ENCODE results near the gene NXPH3. TPM values are rescaled to one million over a fixed set of nuclear protein-coding genes. Genes with fewer than 3 reads are reported as not detected.

Gene NXPH3
- total RNA-seq, 2 donors from 2014 or later = 4.7 to 15.5 TPM

GRCh38 chr17:49578414-49578813 is 2.7 kb downstream of the NXPH3 start:
- no peak overlapping the region for H3K27ac ChIP-seq

GRCh38 chr17:49578952-49579500 is 3.4 kb downstream of the NXPH3 start:
- no peaks in the 10 kb centered on the region for H3K9me3 ChIP-seq
- H3K27ac ChIP-seq = no peak overlapping the region
- TF ChIP-seq CTCF (IDR thresholded peaks at IDR 0.05) (no peak), POLR2A (IDR thresholded peaks at IDR 0.05) (no peak), POLR2AphosphoS5 (IDR thresholded peaks at IDR 0.05) (no peak)
- H3K4me1 ChIP-seq (replicated peaks) = no peaks in the 10 kb centered on the region
- 86% methylated on average over 17 of the region's 17 CpGs for WGBS
- H3K4me3 ChIP-seq = no peak overlapping the region
- no peaks in the 10 kb centered on the region for H3K27me3 ChIP-seq (replicated peaks; ENCODE audit: insufficient read depth)
- intact Hi-C loops (cut with DNase I) = loop anchor here (5.0 kb wide), 1 partner anchor 38 kb away; no protein-coding TSS in a partner anchor
- no peak for DNase-seq (ENCODE audit: low spot score)
- no peaks in the 10 kb centered on the region for H3K36me3 ChIP-seq

More at GRCh38 chr17:49578414-49578813, 2.7 kb downstream of the NXPH3 start:
- TF ChIP-seq POLR2AphosphoS5 (IDR thresholded peaks at IDR 0.05) (no peak), POLR2A (IDR thresholded peaks at IDR 0.05) (no peak), CTCF (IDR thresholded peaks at IDR 0.05) (no peak)
- Histone ChIP-seq H3K9me3 (no peaks in the 10 kb centered on the region), H3K4me3 (no peak overlapping the region), H3K36me3 (no peaks in the 10 kb centered on the region), H3K4me1 (replicated peaks) (no peaks in the 10 kb centered on the region), H3K27me3 (replicated peaks; ENCODE audit: insufficient read depth) (no peaks in the 10 kb centered on the region)
- DNase-seq (ENCODE audit: low spot score) = no peak
- WGBS = 94% methylated on average over 12 of the region's 13 CpGs
- intact Hi-C loops (cut with DNase I) = loop anchor here (5.0 kb wide), 1 partner anchor 39 kb away; no protein-coding TSS in a partner anchor

GRCh38 chr17:49579522-49579921 is 3.9 kb downstream of the NXPH3 start:
- no peak for TF ChIP-seq POLR2A (IDR thresholded peaks at IDR 0.05)
- no peak for TF ChIP-seq CTCF (IDR thresholded peaks at IDR 0.05)
- no peak for TF ChIP-seq POLR2AphosphoS5 (IDR thresholded peaks at IDR 0.05)
- Histone ChIP-seq H3K4me3 (no peak overlapping the region), H3K9me3 (no peaks in the 10 kb centered on the region)

GRCh38 chr17:49580055-49580721 is 4.5 kb downstream of the NXPH3 start:
- H3K4me3 ChIP-seq = no peak overlapping the region
- no peaks in the 10 kb centered on the region for H3K4me1 ChIP-seq (replicated peaks)
- intact Hi-C loops (cut with DNase I) = no loop called here
- no peak for TF ChIP-seq CTCF (IDR thresholded peaks at IDR 0.05)
- no peak for TF ChIP-seq POLR2AphosphoS5 (IDR thresholded peaks at IDR 0.05)
- no peak for TF ChIP-seq POLR2A (IDR thresholded peaks at IDR 0.05)
- no peaks in the 10 kb centered on the region for H3K9me3 ChIP-seq
- no peak for DNase-seq (ENCODE audit: low spot score)
- no peaks in the 10 kb centered on the region for H3K27me3 ChIP-seq (replicated peaks; ENCODE audit: insufficient read depth)
- no peaks in the 10 kb centered on the region for H3K36me3 ChIP-seq
- WGBS = 63% methylated on average over 21 of the region's 21 CpGs
- H3K27ac ChIP-seq = no peak overlapping the region

More at GRCh38 chr17:49579522-49579921, 3.9 kb downstream of the NXPH3 start:
- 92% methylated on average over 5 of the region's 5 CpGs for WGBS
- Histone ChIP-seq H3K36me3 (no peaks in the 10 kb centered on the region), H3K4me1 (replicated peaks) (no peaks in the 10 kb centered on the region), H3K27me3 (replicated peaks; ENCODE audit: insufficient read depth) (no peaks in the 10 kb centered on the region), H3K27ac (no peak overlapping the region)
- no peak for DNase-seq (ENCODE audit: low spot score)
- intact Hi-C loops (cut with DNase I) = loop anchor here (5.0 kb wide), 1 partner anchor 38 kb away; no protein-coding TSS in a partner anchor

Data from prostate gland (tissue), 2 donors.